Measurements from ENCODE around the gene APOC3.
"Not testable (repeated sequence)": the region's sequence is repeated elsewhere in the genome, so short reads cannot be mapped to it uniquely, and the experiment has no call there.

APOC3 gene

DNA sequence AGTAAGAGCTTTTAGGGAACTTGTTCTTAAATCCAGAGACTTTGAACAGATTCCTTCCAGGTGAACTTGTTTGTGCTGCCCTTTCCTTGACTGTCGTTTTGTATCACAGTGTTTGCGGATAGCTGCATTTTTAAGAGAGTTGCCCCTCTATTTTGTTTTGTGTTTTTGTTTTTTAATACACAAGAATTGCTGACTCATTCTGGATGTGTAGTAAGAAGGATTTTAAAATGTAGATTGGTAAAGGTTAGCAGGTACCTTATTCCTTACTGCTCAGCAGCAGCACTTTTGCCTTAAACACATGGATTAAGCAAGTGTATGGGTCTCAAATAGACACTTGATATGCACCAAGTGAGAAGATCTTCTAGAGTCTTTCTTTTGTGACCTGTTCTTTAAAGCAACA, 29.1 kb upstream of the APOC3 start:
- in situ Hi-C loops (cut with MboI; ENCODE audit: low sequenced_read_pairs), result no loop called here

DNA sequence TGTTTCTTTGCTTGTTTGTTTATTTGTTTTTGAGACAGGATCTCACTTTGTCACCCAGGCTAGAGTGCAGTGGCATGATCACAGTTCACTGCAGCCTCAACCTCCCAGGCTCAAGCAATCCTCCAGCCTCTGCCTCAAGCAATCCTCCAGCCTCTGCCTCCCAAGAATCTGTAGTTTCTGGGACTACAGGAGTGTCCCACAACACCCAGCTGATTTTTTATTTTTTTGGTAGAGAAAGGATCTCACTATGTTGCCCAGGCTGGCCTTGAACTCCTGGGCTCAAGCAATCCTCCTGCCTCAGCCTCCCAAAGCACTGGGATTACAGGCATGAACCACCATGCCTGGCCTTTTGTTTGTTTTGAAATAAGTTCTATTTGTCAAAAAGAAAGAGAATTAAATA, 28.0 kb upstream of the APOC3 start:
- in situ Hi-C loops (cut with MboI; ENCODE audit: low sequenced_read_pairs), result not testable (repeated sequence)

DNA sequence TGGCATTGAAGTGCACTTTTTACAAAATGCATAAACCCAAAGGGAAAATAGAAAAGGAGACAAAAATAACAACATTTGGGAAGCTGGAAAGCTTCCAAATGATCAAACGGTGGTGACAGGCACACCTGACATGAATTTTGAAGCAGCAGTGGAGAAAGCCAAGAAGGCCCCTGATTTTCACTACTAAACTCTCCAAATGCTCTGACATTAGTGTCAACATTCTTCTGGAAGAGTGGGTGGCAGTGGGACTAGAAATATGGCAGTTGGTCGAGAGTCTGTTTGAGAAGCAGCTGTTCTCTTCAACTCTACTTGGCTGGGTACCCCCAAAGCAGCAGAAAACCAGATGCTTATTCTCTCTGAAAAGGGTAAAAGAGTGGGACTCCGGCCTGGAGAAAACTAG, 25.7 kb upstream of the APOC3 start:
- in situ Hi-C loops (cut with MboI; ENCODE audit: low sequenced_read_pairs), result no loop called here

DNA sequence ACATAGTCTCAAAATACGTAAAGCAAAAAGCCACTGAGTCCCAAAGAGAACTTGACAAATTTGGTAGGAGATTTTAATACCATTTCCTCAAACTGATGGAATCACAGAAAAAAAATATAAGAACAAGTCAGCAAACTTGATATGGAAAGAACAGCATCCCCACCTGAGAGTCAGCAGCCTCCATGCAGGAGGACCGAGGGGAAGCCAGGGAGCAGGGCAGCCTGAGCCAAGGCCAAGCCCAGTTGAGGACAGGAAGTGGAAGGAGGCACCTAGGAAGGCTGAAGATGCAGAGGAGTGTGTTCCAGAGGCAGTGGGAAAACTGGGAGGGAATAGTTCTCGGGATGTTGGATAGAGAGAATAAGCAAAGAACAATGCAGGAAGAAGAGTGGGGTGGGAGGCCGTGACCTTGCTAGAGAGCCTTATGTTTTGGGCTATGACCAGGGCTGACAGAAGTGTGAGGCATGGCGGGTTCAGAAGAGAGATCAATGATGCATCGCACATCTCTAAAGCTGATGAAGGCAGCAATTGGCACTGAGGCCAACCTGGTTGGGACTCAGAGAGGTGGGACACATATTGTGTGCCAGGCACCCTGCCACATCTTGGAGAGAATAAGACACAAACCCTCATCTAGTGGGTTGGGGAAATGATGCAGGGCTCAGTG, 22.0 kb upstream of the APOC3 start:
- in situ Hi-C loops (cut with MboI; ENCODE audit: low sequenced_read_pairs), result no loop called here

DNA sequence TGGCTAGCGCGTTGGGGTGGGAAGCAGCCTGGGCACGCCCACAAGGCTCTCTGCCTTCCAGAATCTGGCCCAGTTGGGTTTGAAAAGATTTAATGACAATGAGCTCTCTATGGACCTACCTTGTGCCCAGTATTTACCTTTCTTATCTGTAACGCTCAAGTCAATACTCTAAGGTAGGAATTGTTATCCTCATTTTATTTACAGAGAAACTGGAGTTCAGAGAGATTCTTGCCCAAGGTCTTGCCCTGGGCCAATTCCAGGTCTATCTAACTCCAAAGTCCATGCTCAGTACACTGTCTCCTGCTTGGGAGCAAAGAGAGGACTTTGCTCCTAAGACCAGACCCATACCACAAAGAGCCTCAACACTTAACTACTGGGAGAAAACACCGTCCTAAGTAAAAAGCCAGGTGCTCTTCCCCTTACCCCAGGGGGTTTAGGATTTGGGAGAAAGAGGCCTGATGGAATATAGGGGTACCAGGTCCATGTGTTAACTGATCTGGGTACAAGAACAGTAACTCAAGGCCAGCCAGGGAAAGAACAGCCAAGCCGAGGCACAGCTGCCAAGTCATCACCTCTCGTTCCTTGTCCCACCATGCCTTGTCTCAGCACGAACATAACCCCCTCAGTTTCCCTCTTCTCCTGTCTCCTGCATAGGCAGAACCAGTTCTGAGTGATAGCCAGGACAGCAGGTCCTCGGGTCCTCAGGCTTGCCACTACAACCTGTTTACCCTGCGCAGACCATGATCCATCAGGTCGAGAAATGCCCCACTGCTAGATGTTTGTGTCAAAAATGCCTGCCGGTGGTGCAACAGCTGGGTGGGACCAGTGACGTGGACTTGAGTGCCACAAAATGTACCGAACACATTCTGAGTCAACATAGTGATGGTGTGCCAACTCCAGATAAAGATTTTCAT, 21.2 kb upstream of the APOC3 start:
- in situ Hi-C loops (cut with MboI; ENCODE audit: low sequenced_read_pairs), result no loop called here

DNA sequence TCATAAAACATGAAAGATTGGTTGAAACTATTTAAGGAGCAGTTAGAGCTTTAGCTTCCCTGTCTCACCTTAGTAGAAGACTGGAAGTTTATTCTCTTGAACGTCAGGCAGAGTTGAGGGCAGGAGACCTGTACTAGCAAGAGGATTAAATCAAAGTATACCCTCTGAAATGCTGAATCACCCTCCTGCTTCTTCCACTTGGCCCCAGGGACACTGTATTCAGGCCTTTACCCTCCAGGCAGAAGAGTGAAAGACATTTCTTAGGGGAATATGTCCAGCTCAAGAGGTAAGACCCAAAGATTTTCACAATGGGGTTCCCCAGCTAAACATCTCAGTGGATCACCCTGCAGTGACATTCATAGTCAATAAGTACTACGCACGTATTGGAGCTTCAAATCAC, 18.5 kb upstream of the APOC3 start:
- in situ Hi-C loops (cut with MboI; ENCODE audit: low sequenced_read_pairs), result no loop called here

DNA sequence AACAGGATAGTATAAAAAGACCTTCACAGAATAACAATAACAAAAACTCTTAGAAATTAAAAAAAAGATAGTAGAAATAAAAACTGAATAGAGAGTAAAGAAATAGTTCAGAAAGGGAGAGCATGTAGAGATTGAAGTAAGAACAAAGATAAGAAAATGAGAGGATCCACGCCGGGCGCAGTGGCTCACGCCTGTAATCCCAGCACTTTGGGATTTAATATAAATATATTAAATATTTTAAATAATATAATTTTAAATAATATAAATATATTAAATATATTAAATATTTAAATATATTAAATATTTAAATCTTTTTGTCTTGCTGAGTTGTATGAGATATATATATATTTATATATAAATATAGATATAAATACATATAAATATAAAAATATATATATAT, 17.6 kb upstream of the APOC3 start:
- in situ Hi-C loops (cut with MboI; ENCODE audit: low sequenced_read_pairs), result no loop called here

DNA sequence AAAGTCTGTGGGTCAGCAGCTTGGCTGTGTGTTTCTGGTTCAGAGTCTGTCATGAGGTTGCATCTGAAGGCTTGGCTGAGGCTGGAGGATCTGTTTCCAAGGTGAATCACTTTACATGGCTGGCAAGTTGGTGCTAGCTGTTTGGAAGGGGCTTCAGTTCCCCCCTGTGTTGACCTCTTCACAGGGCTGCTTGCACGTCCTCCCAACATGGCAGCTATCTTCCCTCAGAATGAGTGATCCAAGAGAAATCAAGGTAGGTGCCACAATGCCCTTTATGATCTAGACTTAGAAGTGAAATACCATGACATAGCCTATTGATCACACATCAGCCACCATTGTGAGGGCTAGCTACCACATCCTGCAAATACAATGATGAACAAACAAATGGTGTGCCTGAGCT, 16.5 kb upstream of the APOC3 start:
- in situ Hi-C loops (cut with MboI; ENCODE audit: low sequenced_read_pairs), result no loop called here

DNA sequence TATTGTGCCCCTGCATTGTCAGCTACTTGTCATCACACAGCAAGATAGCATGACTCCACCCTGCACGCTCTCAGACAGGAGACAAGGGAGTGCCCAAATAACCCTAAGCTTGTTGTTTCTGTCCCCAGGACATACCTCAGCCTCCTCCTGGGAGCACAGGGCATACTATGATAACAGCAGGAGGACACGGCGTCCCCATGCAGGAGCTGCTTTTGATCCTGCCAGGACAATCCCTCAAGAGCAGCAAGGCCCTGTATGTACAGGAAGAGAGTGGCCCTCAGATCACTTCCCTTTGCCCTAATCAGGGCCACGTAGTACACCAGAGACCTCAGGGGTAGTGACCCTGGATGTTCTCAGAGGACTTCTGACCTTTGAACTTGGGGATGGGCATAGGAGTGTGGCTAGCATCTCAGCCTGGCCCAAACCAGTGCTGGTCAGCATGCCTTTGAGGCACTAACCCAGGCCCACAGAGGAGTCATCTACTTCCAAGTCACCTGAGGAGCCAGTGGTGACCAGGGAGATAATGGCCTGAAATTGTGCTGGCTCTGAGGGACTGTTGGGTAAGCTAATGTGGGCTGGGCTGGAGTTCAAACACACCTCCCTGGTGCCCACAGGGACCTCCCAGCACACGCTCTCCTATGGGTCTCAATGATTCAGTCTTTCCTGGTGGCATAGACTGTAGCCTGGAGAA, 15.8 kb upstream of the APOC3 start:
- in situ Hi-C loops (cut with MboI; ENCODE audit: low sequenced_read_pairs), result no loop called here

DNA sequence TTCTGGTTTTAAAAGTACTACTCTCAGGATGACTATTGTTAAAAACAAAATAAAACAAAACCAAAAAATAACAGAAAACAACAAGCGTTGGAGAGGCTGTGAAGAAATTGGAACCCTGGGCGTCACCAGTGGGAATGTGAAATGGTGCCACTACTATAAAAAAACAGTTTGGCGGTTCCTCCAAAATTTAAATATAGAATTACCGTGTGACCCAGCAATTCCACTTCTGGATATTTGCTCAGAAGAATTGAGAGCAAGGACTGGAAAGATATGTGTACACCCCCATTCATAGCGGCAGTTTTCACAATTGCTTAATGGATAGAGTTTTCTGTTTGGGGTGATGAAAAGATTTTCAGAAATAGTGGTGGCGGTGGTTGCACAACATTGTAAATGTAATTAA, 15.2 kb upstream of the APOC3 start:
- in situ Hi-C loops (cut with MboI; ENCODE audit: low sequenced_read_pairs), result no loop called here

DNA sequence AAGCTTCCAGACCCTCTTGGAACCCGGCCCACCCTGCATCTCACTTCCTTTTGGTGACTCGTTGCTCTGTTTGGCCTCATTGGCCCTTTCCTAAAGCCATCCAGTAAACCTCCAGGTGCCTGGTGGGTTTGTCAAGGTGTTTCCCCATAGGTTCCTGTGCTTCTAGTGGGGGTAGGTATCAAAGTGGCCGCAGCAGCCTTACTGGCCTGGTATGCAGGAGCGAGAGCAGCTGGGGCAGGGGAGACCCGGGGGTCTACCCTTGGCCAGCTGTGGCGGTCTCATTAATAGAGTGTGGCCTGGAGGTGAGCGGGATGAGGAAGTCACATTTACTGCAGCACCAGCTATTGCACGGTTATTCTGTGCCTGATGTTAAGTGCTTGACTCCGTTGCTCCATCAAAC, 10.7 kb upstream of the APOC3 start:
- in situ Hi-C loops (cut with MboI; ENCODE audit: low sequenced_read_pairs), result no loop called here

DNA sequence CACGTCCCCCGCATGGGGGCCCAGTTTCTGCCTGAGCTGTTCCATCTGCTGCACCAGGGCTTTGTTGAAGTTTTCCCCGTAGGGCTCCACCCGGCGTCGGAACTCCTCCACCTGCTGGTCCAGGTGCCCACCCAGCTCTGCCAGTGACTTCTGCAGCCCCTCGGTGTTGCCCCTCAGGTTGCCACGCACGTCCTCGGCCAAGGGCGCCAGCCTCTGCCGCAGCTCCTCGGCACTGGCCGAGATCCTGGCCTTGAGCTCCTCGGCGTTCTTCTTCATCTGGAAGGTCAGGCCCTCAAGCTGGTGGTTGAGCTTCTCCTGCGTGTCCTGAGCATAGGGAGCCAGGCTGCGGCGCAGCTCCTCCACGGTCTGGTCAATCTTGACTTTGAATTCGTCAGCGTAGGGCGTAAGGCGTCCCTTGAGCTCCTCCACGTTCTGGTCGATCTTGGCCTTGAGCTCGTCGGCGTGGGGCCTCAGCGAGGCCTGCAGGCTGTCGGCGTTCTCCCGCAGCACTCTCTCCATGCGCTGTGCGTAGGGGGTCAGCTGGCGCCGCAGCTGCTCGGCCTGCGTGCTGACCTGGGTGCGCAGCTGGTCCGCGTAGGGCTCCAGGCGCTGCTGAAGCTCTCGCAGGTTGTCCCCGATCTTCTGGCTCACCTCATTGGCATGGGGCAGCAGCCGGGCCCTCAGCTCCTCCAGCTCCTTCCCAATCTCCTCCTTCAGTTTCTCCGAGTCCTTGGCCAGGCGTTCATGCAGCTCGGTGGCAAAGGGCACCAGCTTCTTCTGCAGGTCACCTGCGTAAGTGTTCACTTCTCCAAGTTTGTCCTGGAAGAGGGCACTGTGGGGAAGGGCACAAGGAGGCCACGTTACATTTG, 8.4 kb upstream of the APOC3 start:
- in situ Hi-C loops (cut with MboI; ENCODE audit: low sequenced_read_pairs), result no loop called here

DNA sequence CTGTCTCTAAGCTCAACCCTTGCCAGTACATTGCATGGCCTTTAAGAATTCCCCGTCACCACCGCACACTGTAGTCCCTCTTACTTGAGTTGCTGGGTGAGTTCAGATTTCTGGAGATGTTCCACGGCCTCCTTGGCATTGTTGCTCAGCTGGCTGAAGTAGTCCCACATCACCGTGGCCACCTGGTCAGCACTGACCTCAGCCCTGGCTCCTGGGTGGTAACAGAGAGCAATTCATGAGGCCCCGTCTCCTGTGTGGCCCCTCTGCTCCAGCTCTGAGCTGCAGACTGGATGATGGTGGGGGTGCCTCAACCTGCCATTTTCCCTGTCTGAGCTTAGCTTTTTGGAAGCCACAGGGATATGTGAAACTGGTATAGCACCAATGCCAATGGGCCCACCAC, 7.1 kb upstream of the APOC3 start:
- in situ Hi-C loops (cut with MboI; ENCODE audit: low sequenced_read_pairs), result no loop called here

DNA sequence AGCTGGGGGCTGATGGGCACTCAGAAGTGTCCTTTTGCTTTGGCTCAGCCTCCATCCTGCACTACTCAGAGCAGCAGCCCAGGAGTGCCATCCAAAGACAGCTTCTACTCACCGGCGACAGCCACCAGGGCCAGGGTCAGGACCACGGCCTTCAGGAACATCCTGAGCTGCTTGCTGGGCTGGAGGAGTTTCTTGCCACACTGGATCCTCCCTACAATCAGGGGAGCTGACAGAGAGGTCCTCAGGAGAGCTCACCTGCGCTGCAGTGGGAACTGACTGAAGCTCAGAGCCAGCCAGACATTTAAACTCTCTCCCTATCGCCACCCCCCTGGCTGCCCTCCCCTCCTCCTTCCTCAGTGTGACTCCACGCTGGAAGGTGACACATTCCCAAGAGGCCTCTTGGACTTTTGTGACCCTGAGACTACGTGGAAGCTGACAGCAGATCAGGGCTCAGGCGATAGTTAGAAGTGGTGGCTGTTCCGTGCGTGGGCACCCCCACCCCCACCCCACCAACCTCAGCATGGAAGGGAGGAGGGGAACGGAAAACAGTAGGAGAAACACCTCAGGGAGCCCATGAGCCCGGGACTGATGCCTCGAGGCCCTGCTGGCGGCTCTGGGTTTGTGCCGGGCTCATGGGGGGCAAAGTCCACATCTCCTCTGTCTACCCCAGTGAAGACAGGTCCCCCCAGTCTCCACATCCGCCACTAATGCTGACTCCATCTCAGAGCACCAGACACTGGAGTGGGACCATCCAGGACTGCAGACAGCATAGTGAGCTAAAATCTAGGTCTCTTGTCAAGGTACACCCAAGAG, 6.5 kb upstream of the APOC3 start, which contains the start of gene APOA4:
Gene APOA4, minus strand, starts transcription at position 274 of the 813 bp plus-strand sequence. Its CDS starts 113 bp downstream, at position 161.
- in situ Hi-C loops (cut with MboI; ENCODE audit: low sequenced_read_pairs), result no loop called here

DNA sequence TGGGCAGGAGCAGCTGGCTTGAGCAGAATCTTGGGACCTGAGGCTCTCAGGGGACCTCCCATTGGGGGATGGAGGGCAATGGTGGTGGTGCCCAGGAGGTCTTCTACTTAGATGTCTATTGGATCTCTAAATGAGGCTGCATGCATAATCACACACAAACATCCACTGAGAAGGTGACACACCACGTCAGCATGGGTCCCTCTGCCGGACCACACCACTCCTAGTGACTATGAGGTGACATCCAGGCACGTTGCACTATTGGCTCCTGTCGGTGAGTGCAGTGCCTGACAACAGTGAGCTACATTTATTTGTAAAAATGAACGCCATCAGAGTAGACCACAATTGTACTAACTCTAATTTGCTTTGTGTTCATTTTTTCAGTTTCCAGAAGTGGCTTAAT, 4.3 kb upstream of the APOC3 start:
- in situ Hi-C loops (cut with MboI; ENCODE audit: low sequenced_read_pairs), result no loop called here

DNA sequence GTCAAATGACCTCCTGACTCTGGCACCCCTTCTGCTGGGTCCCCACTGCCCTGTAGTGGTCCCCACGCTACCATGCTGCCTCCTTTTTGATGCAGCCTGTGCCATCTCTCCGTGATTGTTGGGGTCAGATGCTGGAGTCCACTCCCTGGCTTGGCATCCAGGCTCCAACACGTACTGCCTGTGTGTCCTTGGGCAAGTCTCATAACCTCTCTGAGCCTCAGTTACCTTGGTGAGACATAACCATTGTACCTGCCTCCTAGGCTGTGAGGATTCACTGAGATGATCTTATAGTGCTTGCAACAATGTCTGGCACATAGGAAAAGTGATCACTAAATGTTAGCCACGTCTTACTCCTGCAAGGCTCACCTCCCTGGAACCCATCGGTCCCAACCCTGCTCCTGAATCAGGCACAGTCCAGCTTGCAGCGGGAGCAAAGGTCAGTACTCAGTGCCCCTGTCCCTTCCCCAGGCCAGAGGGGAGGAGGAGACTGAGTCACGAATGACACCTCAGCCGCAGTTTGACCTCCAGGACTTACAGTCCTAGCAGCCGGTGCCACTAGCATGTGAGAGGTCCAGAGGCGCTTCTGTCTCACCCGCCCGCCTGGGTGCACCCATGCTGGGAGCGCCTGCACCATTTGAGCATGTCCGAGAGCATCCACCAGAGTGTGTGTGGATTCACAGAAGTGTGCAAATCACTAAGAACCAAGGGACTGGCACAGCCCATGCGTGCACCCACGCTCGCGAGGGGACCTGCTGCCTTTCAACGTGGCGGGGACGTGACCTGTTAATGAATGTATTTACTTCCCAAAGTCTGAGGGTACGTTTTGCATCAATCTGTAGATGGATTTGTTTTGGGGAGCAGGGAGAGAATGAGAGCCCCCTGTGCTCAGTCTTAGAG, 3.6 kb upstream of the APOC3 start:
- in situ Hi-C loops (cut with MboI; ENCODE audit: low sequenced_read_pairs), result no loop called here

DNA sequence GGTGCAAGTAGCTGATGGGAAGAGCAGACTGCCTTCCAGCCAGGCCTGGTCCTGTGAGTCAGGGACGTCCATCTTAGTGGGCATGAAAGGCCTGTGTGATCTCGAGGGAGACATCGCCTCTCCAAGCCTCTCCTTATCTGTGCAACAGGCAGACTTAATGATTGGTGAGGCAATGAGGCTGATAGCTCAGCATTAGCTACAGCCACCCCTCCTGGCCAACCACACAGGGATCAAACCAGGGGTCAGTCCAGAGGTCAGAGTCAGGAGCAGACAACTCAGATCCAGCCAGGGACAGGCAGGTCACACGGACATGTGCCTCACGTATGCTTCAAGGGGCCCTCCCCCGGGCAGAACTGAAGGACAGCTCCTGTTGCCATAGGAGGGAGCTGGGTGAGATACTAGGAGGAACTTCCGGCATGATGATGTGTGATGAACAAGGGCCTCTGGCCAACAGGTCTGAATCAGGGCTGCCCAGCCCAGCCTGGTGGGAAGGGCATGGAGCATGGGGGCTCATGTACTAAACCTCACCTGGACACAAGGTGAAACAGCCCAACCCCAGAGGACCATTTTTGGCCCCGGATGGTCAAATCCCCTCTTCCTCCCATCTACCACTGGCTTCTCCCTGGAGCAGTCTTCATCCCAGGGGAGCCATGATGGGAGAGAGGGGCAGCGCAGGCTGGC, 2.8 kb upstream of the APOC3 start:
- in situ Hi-C loops (cut with MboI; ENCODE audit: low sequenced_read_pairs), result no loop called here

DNA sequence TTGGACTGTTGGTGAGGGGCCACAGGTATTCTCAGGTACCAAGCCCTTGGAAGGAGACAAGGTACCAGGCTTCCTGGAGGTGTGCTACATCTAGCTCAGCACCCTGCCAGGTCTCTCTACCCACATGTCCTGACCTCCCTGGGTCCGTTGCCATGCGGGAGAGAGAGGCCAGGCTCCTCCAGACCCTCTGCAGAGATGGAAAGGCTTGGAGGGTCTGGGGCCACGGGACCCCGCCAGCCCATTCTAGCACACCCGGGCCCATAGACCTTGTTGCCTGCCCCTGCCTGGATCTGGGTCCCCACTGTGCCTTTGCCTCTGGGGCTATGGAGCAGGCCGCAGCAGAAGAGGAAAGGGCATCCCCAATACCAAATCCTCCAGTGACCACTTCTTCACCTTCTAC, 2.2 kb upstream of the APOC3 start:
- in situ Hi-C loops (cut with MboI; ENCODE audit: low sequenced_read_pairs), result no loop called here
